Neural progenitor cell (in vitro differentiated cells): ENCODE data around the gene GYPC. TPM values are rescaled to one million over a fixed set of nuclear protein-coding genes. Genes with fewer than 3 reads are reported as not detected.
A peak's percentile ranks its signal among the peaks of the same experiment; 100 is the strongest.

ENCODE experiments used
- DNase-seq: peaks from one replicate; pipeline ENCODE4 v3.0.0-alpha.2; 2016; ENCODE audit warnings: low spot score
- H2AFZ ChIP-seq: fragments of 200-600 bp; sonication (generic); replicated peaks from 2 replicates; pipeline ENCODE4 v1.6.1; 2016; ENCODE audit warnings: antibody characterized with exemption
- H3F3A ChIP-seq: fragments of 200-600 bp; sonication (generic); 2 replicates; pipeline ENCODE4 v1.6.1; 2016; ENCODE audit warnings: antibody characterized with exemption, low read depth
- H3K27ac ChIP-seq: fragments of 200-600 bp; sonication (generic); 2 replicates; pipeline ENCODE4 v1.5.1; 2016; ENCODE audit warnings: mild to moderate bottlenecking
- H3K27me3 ChIP-seq: fragments of 200-600 bp; sonication (generic); 2 replicates; pipeline ENCODE4 v1.6.1; 2016; ENCODE audit warnings: mild to moderate bottlenecking, moderate library complexity
- H3K36me3 ChIP-seq: fragments of 200-600 bp; sonication (generic); 2 replicates; pipeline ENCODE4 v1.5.1; 2016
- H3K4me1 ChIP-seq: fragments of 200-600 bp; sonication (generic); 2 replicates; pipeline ENCODE4 v1.6.1; 2016; ENCODE audit warnings: mixed run types
- H3K4me2 ChIP-seq: fragments of 200-600 bp; sonication (generic); 2 replicates; pipeline ENCODE4 v1.6.1; 2016
- H3K4me3 ChIP-seq: fragments of 200-600 bp; sonication (generic); 2 replicates; pipeline ENCODE4 v1.5.1; 2016
- H3K79me2 ChIP-seq: fragments of 200-600 bp; sonication (generic); 2 replicates; pipeline ENCODE4 v1.6.1; 2016; ENCODE audit warnings: low read depth
- H3K9ac ChIP-seq: fragments of 200-600 bp; sonication (generic); 2 replicates; pipeline ENCODE4 v1.6.1; 2016
- H3K9me3 ChIP-seq: fragments of 200-600 bp; sonication (generic); 2 replicates; pipeline ENCODE4 v1.5.1; 2016; ENCODE audit warnings: low read depth
- H4K20me1 ChIP-seq: fragments of 200-600 bp; sonication (generic); 2 replicates; pipeline ENCODE4 v1.6.1; 2016; ENCODE audit warnings: low read depth
- H3K27ac Mint-ChIP-seq: 3 replicates; pipeline ENCODE4 v1.8.0; 2021; ENCODE audit warnings: mixed read lengths
- H3K27me3 Mint-ChIP-seq: 2 replicates; pipeline ENCODE4 v1.8.0; 2022; ENCODE audit warnings: low read depth, mild to moderate bottlenecking, inconsistent platforms, moderate library complexity, mixed read lengths; ENCODE audit not compliant: insufficient read depth
- H3K36me3 Mint-ChIP-seq: 3 replicates; pipeline ENCODE4 v1.8.0; 2021; ENCODE audit warnings: mixed read lengths
- H3K4me1 Mint-ChIP-seq: 3 replicates; pipeline ENCODE4 v1.8.0; 2021; ENCODE audit warnings: mixed read lengths
- H3K4me3 Mint-ChIP-seq: 3 replicates; pipeline ENCODE4 v1.8.0; 2021; ENCODE audit warnings: mild to moderate bottlenecking, moderate library complexity, mixed read lengths
- H3K9me3 Mint-ChIP-seq: 3 replicates; pipeline ENCODE4 v1.8.0; 2020; ENCODE audit warnings: mixed read lengths
- EZH2 ChIP-seq: fragments of 200-600 bp; sonication (generic); IDR thresholded peaks from 2 replicates; pipeline ENCODE4 v1.6.1; 2017; ENCODE audit warnings: antibody characterized with exemption, mild to moderate bottlenecking, moderate library complexity
- EZH2phosphoT487 ChIP-seq: fragments of 200-600 bp; sonication (generic); IDR thresholded peaks from 2 replicates; pipeline ENCODE4 v1.6.1; 2017; ENCODE audit warnings: antibody characterized with exemption
- total RNA-seq: library from RNA; depleted of rRNA; stranded (reverse); fragments of >200 nt; gene quantifications from 2 replicates; pipeline ENCODE4 v1.2.3, GENCODE V29; 2015; ENCODE audit warnings: low replicate concordance
- TF ChIP-seq, protein P1 (sequence below): fragments of 200-600 bp; sonication (generic); IDR thresholded peaks from 2 replicates; pipeline ENCODE4 v1.5.1; 2017; ENCODE audit warnings: antibody characterized with exemption, mild to moderate bottlenecking

Gene GYPC
- total RNA-seq, 1 donor from 2014 or later, result 3.4 TPM

- H2AFZ ChIP-seq, result no peak overlapping the region
- no peak overlapping the region for H3K9ac ChIP-seq
- Mint-ChIP-seq H3K4me3 (no peak overlapping the region), H3K27me3 (peaks cover 5% of the 10 kb centered on the region), H3K36me3 (peaks cover 2% of the 10 kb centered on the region), H3K4me1 (peaks cover 30% of the 10 kb centered on the region), H3K27ac (no peak overlapping the region), H3K9me3 (peaks cover 9% of the 10 kb centered on the region)
- H3K4me2 ChIP-seq, result no peak overlapping the region
- H3K4me1 ChIP-seq, result peaks cover 32% of the 10 kb centered on the region
- no peaks in the 10 kb centered on the region for H3K9me3 ChIP-seq
- DNase-seq, result no peak
- H3K27ac ChIP-seq, result no peak overlapping the region
- peaks cover 20% of the 10 kb centered on the region for H3F3A ChIP-seq
- peaks cover 19% of the 10 kb centered on the region for H3K27me3 ChIP-seq
- TF ChIP-seq EZH2phosphoT487 (no peak), EZH2 (no peak)
- TF ChIP-seq, protein P1, sequence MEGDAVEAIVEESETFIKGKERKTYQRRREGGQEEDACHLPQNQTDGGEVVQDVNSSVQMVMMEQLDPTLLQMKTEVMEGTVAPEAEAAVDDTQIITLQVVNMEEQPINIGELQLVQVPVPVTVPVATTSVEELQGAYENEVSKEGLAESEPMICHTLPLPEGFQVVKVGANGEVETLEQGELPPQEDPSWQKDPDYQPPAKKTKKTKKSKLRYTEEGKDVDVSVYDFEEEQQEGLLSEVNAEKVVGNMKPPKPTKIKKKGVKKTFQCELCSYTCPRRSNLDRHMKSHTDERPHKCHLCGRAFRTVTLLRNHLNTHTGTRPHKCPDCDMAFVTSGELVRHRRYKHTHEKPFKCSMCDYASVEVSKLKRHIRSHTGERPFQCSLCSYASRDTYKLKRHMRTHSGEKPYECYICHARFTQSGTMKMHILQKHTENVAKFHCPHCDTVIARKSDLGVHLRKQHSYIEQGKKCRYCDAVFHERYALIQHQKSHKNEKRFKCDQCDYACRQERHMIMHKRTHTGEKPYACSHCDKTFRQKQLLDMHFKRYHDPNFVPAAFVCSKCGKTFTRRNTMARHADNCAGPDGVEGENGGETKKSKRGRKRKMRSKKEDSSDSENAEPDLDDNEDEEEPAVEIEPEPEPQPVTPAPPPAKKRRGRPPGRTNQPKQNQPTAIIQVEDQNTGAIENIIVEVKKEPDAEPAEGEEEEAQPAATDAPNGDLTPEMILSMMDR, result no peak
- no peaks in the 10 kb centered on the region for H3K36me3 ChIP-seq
- no peak overlapping the region for H3K4me3 ChIP-seq
- H3K79me2 ChIP-seq, result no peaks in the 10 kb centered on the region
- H4K20me1 ChIP-seq, result no peaks in the 10 kb centered on the region
Measured at GRCh38 chr2:126653109-126653508, 2.8 kb upstream of the GYPC start.

- peaks cover 35% of the 10 kb centered on the region for H3K4me1 Mint-ChIP-seq
- H3K36me3 Mint-ChIP-seq, result peaks cover 2% of the 10 kb centered on the region
- peaks cover 9% of the 10 kb centered on the region for H3K9me3 Mint-ChIP-seq
- no peak for DNase-seq
- TF ChIP-seq EZH2 (no peak), EZH2phosphoT487 (no peak)
- TF ChIP-seq, protein P1, result no peak
- peaks cover 20% of the 10 kb centered on the region for H3F3A ChIP-seq
- H3K4me3 Mint-ChIP-seq, result no peak overlapping the region
- H4K20me1 ChIP-seq, result no peaks in the 10 kb centered on the region
- no peaks in the 10 kb centered on the region for H3K9me3 ChIP-seq
- H2AFZ ChIP-seq, result no peak overlapping the region
- no peaks in the 10 kb centered on the region for H3K36me3 ChIP-seq
- no peak overlapping the region for H3K27ac ChIP-seq
- peaks cover 19% of the 10 kb centered on the region for H3K27me3 ChIP-seq
- no peak overlapping the region for H3K4me2 ChIP-seq
- no peak overlapping the region for H3K27ac Mint-ChIP-seq
- no peak overlapping the region for H3K4me3 ChIP-seq
- peaks cover 34% of the 10 kb centered on the region for H3K4me1 ChIP-seq
- no peak overlapping the region for H3K9ac ChIP-seq
- peaks cover 5% of the 10 kb centered on the region for H3K27me3 Mint-ChIP-seq
- H3K79me2 ChIP-seq, result no peaks in the 10 kb centered on the region
Measured at GRCh38 chr2:126653761-126654160, 2.2 kb upstream of the GYPC start.

DNA sequence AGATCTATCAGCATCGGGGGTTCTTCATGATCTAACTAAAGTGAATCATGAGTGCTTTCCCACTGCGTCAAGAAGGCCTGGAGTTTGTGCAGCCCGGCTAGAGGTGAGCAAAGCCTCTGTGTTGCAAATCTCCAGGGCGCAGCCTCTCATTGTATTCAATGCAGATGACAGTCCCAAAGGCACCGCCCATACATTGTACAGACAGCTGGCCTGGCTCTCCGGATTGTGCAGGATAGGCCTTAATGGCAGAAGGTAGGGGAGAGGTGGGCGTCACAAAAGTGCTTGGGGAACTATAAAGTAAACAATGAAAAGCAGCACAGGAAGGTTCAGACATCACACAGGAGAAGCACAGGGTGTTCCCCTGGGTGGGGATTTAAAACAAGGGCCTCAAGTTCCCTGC lies 907 bp upstream of the GYPC start:
- Mint-ChIP-seq H3K27ac (peak overlapping the region; percentile 83), H3K9me3 (peaks cover 9% of the 10 kb centered on the region), H3K4me1 (peaks cover 41% of the 10 kb centered on the region), H3K4me3 (peak overlapping the region; percentile 89), H3K27me3 (peaks cover 5% of the 10 kb centered on the region), H3K36me3 (peaks cover 2% of the 10 kb centered on the region)
- no peak overlapping the region for H3K4me3 ChIP-seq
- H3K79me2 ChIP-seq, result no peaks in the 10 kb centered on the region
- H3K27me3 ChIP-seq, result peaks cover 19% of the 10 kb centered on the region
- no peaks in the 10 kb centered on the region for H3K36me3 ChIP-seq
- H3K4me1 ChIP-seq, result peaks cover 34% of the 10 kb centered on the region
- peak overlapping the region; percentile 93 for H2AFZ ChIP-seq
- H3K27ac ChIP-seq, result no peak overlapping the region
- DNase-seq, result peak; percentile 50
- H3F3A ChIP-seq, result peaks cover 20% of the 10 kb centered on the region
- H4K20me1 ChIP-seq, result no peaks in the 10 kb centered on the region
- H3K9me3 ChIP-seq, result no peaks in the 10 kb centered on the region
- TF ChIP-seq EZH2phosphoT487, result no peak
- TF ChIP-seq EZH2, result no peak
- TF ChIP-seq, protein P1, result no peak
- no peak overlapping the region for H3K9ac ChIP-seq
- H3K4me2 ChIP-seq, result no peak overlapping the region
